PC-3 (cell line): ENCODE results near the gene PIM3. TPM values are rescaled to one million over a fixed set of nuclear protein-coding genes. Genes with fewer than 3 reads are reported as not detected.
A peak's percentile ranks its signal among the peaks of the same experiment; 100 is the strongest.

Experiments used
- ATAC-seq: fragments of 200-7000 bp; cut with Tn5 transposase; 2 replicates; pipeline ENCODE4 v1.9.1; 2020; ENCODE audit warnings: mild to moderate bottlenecking, moderate library complexity
- Bru-seq: library from RNA; stranded (reverse); fragments of 400-500 nt; gene quantifications from one replicate; lab custom pipeline; 2021; lab: Mats Ljungman, UMichigan
- BruChase-seq, 2 experiments: library from RNA; stranded (reverse); fragments of 400-500 nt; gene quantifications; one replicate each; lab custom pipeline; 2021; lab: Mats Ljungman, UMichigan
- BruUV-seq: library from RNA; stranded (reverse); fragments of 400-500 nt; replicated peaks from 2 replicates; lab custom pipeline; 2021; lab: Mats Ljungman, UMichigan
- CTCF ChIA-PET: fragments of 300-600 bp; sonication (Branson Sonifier 250); formaldehyde crosslinking; loops from one replicate; lab custom pipeline; 2022; ENCODE audit warnings: antibody characterized with exemption; lab: Charles Lee
- POLR2A ChIA-PET: fragments of 300-600 bp; sonication (Branson Sonifier 250); formaldehyde crosslinking; loops from one replicate; lab custom pipeline; 2022; ENCODE audit warnings: antibody characterized with exemption; ENCODE audit not compliant: unreplicated experiment; lab: Charles Lee
- DNase-seq: peaks from one replicate; pipeline ENCODE4 v3.0.0-alpha.2; 2015
- H2AFZ ChIP-seq: fragments of 300-600 bp; sonication (generic); 2 replicates; pipeline ENCODE4 v1.6.0; 2016; ENCODE audit warnings: antibody characterized with exemption, low read length
- H3F3A ChIP-seq: fragments of 300-600 bp; sonication (generic); one replicate; pipeline ENCODE4 v1.6.0; 2017; ENCODE audit warnings: antibody characterized with exemption, low read length, control low read depth, mild to moderate bottlenecking; ENCODE audit not compliant: unreplicated experiment
- H3K27ac ChIP-seq: fragments of 300-600 bp; sonication (generic); 2 replicates; pipeline ENCODE4 v1.5.1; 2016; ENCODE audit warnings: mild to moderate bottlenecking, low read length
- H3K27me3 ChIP-seq: fragments of 300-600 bp; sonication (generic); 2 replicates; pipeline ENCODE4 v1.6.1; 2016; ENCODE audit warnings: low read length, mixed read lengths
- H3K36me3 ChIP-seq: fragments of 300-600 bp; sonication (generic); 2 replicates; pipeline ENCODE4 v1.6.1; 2016; ENCODE audit warnings: low read depth, mixed run types, low read length, mixed read lengths
- H3K4me1 ChIP-seq: fragments of 300-600 bp; sonication (generic); 2 replicates; pipeline ENCODE4 v1.5.1; 2016; ENCODE audit warnings: low read length; ENCODE audit not compliant: insufficient read depth
- H3K4me2 ChIP-seq: fragments of 300-600 bp; sonication (generic); 2 replicates; pipeline ENCODE4 v1.6.0; 2016; ENCODE audit warnings: low read length
- H3K4me3 ChIP-seq: fragments of 300-600 bp; sonication (generic); 2 replicates; pipeline ENCODE4 v1.5.1; 2016; ENCODE audit warnings: mild to moderate bottlenecking, low read length, mixed read lengths
- H3K79me2 ChIP-seq: fragments of 300-600 bp; sonication (generic); 2 replicates; pipeline ENCODE4 v1.6.1; 2017; ENCODE audit warnings: low read length, mixed read lengths
- H3K9ac ChIP-seq: fragments of 300-600 bp; sonication (generic); 2 replicates; pipeline ENCODE4 v1.6.0; 2016; ENCODE audit warnings: mild to moderate bottlenecking, low read length
- H3K9me2 ChIP-seq: fragments of 300-600 bp; sonication (generic); replicated peaks from 2 replicates; pipeline ENCODE4 v1.6.1; 2016; ENCODE audit warnings: mixed run types, low read length, mixed read lengths
- H3K9me3 ChIP-seq: fragments of 300-600 bp; sonication (generic); 2 replicates; pipeline ENCODE4 v1.6.1; 2016; ENCODE audit warnings: low read length, mixed read lengths
- H4K20me1 ChIP-seq: fragments of 300-600 bp; sonication (generic); 2 replicates; pipeline ENCODE4 v1.6.1; 2016; ENCODE audit warnings: low read length, mixed read lengths
- CTCF ChIP-seq: fragments of 300-600 bp; sonication (generic); conservative IDR thresholded peaks from 2 replicates; pipeline ENCODE4 v1.5.1; 2017; ENCODE audit warnings: antibody characterized with exemption, low read depth, mild to moderate bottlenecking, low read length
- EZH2 ChIP-seq: fragments of 300-600 bp; sonication (generic); IDR thresholded peaks from one replicate; pipeline ENCODE4 v1.6.1; 2017; ENCODE audit warnings: antibody characterized with exemption, mild to moderate bottlenecking, low read length; ENCODE audit not compliant: unreplicated experiment
- EZH2phosphoT487 ChIP-seq: fragments of 300-600 bp; sonication (generic); IDR thresholded peaks from 2 replicates; pipeline ENCODE4 v1.6.1; 2018; ENCODE audit warnings: mild to moderate bottlenecking, antibody characterized with exemption, low read length, borderline replicate concordance
- intact Hi-C: fragments of 100-400 bp; cut with micrococcal nuclease; formaldehyde crosslinking; loops from 2 replicates; pipeline ENCODE4 v1.9.0; 2023
- long read RNA-seq: library from polyadenylated mRNA; unstranded; transcript quantifications from one replicate; pipeline ENCODE4 v2.0.0, GENCODE V29; 2021; ENCODE audit not compliant: unreplicated experiment
- total RNA-seq: library from RNA; depleted of rRNA; stranded (reverse); fragments of >200 nt; gene quantifications from 2 replicates; pipeline ENCODE4 v1.2.3, GENCODE V29; 2014; rRNA removed

Gene PIM3
- total RNA-seq (61.7 and 72.8 TPM in 2 replicates), Bru-seq, nascent RNA (percentile 61 among the genes with signal in this experiment), BruChase-seq, experiment 1, labeled RNA remaining after a 6-hour chase (percentile 89 among the genes with signal in this experiment), BruChase-seq, experiment 2, labeled RNA remaining after a 2-hour chase (percentile 90 among the genes with signal in this experiment)
- long read RNA-seq, transcript PIM3-201 (6 exons, 2,369 nt) = major isoform, 249 of 306 reads
- long read RNA-seq, partial matches to known transcripts = 45 of 306 reads
- long read RNA-seq, other reads (novel, unspliced or antisense) = 12 of 306 reads

GRCh38 chr22:49960159-49961004 lies at the start of gene PIM3:
Gene PIM3 (plus strand): TSS chr22:49960772. CDS start chr22:49960948, 176 bp downstream.
- POLR2A ChIA-PET = interaction anchor here (0.7 kb wide), 1 partner anchor 226 kb away, joined by 5 read pairs; no protein-coding TSS in a partner anchor

GRCh38 chr22:49911881-49912625 lies 48.5 kb upstream of the PIM3 start:
- no peaks in the 10 kb centered on the region for H3K36me3 ChIP-seq
- no peak overlapping the region for H3K9ac ChIP-seq
- intact Hi-C loops = no loop called here
- no peak overlapping the region for H2AFZ ChIP-seq
- no peak for TF ChIP-seq CTCF
- no peak for TF ChIP-seq EZH2phosphoT487
- no peak for TF ChIP-seq EZH2
- no peaks in the 10 kb centered on the region for H3K27me3 ChIP-seq
- ATAC-seq (no peak), DNase-seq (no peak)
- H3K9me3 ChIP-seq = no peaks in the 10 kb centered on the region
- no peaks in the 10 kb centered on the region for H3F3A ChIP-seq
- H4K20me1 ChIP-seq = no peaks in the 10 kb centered on the region
- H3K79me2 ChIP-seq = peaks cover 7% of the 10 kb centered on the region
- no peaks in the 10 kb centered on the region for H3K9me2 ChIP-seq
- H3K4me3 ChIP-seq = no peak overlapping the region
- 0 out of 2 replicates have a peak, but pooled peaks cover 4% of the 10 kb centered on the region for H3K4me1 ChIP-seq
- ChIA-PET CTCF (no interaction called here), POLR2A (interaction anchor here (0.7 kb wide), 1 partner anchor 30 kb away, joined by 3 read pairs; no protein-coding TSS in a partner anchor)
- no peak overlapping the region for H3K4me2 ChIP-seq
- BruUV-seq = no TSS peak
- no peak overlapping the region for H3K27ac ChIP-seq

More at GRCh38 chr22:49960159-49961004, at the start of gene PIM3:
- peak within 1 kb of the TSS; percentile 94 for H3K4me2 ChIP-seq
- H3K36me3 ChIP-seq = peaks cover 19% of the 10 kb centered on the region
- peak within 1 kb of the TSS; percentile 75 for H3K27ac ChIP-seq
- TF ChIP-seq CTCF = no peak
- peak; percentile 79; the same call in 1 of the 2 replicates for TF ChIP-seq EZH2phosphoT487
- no peak for TF ChIP-seq EZH2
- no peaks in the 10 kb centered on the region for H3K9me3 ChIP-seq
- H3F3A ChIP-seq = no peaks in the 10 kb centered on the region
- peaks cover 34% of the 10 kb centered on the region for H3K79me2 ChIP-seq
- ATAC-seq = peak; percentile 77
- H3K9ac ChIP-seq = peak within 1 kb of the TSS; percentile 84
- no peaks in the 10 kb centered on the region for H3K27me3 ChIP-seq
- no TSS peak for BruUV-seq
- peak; percentile 95 for DNase-seq
- H3K9me2 ChIP-seq = no peaks in the 10 kb centered on the region
- H2AFZ ChIP-seq = 0 out of 2 replicates have a peak within 1 kb of the TSS, but pooled peaks have one; percentile 40
- H4K20me1 ChIP-seq = peaks cover 25% of the 10 kb centered on the region
- CTCF ChIA-PET = no interaction called here
- intact Hi-C loops = no loop called here
- peaks cover 26% of the 10 kb centered on the region for H3K4me1 ChIP-seq
- peak within 1 kb of the TSS; percentile 89 for H3K4me3 ChIP-seq
